SW 1271 (cell line): ENCODE data around the gene NACC1.
"Not testable (repeated sequence)": the region's sequence is repeated elsewhere in the genome, so short reads cannot be mapped to it uniquely, and the experiment has no call there.

Source experiments
- DNase-seq, 2 experiments: peaks; one replicate each; lab custom pipeline; 2025; lab: John Stamatoyannopoulos, UW

The NACC1 gene

DNA sequence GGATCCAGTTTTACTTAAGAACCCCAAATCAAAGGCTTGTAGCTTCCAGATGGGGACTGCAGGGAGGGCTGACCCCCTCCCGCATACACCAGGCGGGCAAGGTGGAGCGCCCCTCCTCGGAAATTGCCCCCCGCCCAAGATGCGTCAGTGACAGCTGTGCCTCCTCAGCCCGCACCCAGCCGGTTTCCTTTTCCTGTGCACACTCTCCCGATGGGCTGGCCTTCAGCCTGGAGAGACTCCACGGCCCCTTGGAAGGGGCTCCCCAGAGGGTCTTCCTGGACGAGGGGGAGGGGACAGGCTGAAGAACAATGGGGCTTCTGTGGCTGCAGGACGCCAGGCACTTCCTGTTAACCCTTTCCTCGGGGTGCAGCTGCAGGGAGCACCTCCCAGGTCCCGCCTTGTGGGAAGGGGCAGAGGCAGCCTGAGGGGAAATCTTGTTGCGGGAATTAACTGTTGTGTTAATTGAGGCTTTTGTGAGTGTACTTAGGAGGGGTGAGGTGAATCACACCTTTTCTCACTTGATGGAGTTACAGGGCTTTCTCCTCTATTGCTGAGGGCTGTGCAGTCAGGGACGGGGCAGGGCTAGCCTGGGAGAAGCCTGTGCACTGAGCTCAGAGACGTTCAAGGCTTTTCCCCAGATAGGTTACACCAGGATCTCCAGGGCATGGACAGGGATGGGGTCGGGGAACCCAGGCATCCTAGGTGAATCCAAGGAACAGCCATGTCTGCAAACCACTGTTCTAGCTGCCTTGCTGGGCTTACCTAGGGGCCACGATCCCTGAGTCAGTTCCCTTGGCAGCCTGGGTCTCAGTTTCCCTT, 46.5 kb downstream of the NACC1 start:
- DNase-seq = peak; percentile 64 to 80

DNA sequence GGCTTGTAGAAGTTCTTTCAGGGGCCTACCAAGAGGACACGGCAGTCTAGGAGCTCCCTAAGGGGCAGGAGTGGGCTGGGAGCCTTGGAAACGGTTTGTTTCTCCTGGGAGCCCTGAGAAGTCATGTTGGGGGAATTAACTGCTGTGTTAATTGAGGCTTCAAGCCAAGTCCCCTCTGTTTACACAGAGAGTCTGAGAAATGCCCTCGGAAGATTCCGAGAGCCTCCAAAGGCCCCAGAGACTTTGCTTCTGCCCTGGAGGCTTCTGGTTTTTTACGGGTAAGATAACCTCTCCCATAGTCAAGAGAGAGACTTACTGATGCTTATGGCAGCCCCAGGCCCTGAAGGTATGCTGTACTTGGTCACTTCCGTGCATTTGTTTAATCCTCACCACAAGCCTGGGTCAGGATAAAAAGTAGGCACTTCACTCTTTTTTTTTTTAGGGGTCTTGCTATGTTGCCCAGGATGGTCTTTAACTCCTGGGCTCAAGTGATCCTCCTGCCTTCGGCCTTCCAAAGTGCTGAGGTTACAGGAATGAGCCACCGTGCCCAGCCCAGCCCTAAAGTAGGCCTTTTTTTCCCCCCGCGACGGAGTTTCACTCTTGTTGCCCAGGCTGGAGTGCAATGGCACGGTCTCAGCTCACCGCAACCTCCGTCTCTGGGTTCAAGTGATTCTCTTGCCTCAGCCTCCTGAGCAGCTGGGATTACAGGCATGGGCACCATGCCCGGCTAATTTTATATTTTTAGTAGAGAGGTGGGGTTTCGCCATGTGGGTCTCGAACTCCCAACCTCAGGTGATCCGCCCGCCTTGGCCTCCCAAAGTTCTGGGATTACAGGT, 47.3 kb downstream of the NACC1 start:
- no peak for DNase-seq

DNA sequence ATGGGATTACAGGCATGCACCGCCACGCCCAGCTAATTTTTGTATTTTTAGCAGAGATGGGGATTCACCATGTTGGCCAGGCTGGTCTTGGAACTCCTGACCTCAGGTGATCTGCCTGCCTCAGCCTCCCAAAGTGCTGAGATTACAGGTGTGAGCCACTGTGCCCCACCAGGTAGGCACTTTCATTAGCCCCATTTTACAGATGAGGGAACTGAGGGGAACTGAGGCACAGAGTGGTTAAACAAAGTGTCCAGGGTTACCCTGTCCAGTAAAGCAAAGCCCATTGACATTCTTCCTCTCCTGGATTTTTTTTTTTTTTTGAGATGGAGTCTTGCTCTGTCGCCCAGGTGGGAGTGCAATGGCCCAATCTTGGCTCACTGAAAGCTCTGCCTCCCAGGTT, 48.1 kb downstream of the NACC1 start:
- not testable (repeated sequence) for DNase-seq

DNA sequence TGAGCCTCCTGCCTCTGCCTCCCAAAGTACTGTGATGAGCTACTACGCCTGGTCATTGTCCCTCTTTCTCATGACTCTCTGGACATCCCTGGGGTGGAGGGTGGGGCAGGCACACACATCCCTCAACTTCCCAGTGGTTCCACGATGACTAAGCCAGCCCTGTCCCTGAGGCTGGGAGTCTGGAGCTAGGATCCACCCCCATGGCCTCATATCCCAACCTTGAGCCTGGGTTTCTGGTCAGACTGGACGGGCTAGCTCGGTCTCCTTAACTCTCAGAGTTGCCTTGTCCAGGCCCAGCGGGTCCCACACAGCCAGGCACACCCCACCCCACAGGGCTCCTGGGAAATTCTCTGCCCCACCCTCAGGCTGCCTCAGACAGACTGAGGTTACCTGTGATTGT, 51.7 kb downstream of the NACC1 start:
- DNase-seq = peak; percentile 25 to 72

DNA sequence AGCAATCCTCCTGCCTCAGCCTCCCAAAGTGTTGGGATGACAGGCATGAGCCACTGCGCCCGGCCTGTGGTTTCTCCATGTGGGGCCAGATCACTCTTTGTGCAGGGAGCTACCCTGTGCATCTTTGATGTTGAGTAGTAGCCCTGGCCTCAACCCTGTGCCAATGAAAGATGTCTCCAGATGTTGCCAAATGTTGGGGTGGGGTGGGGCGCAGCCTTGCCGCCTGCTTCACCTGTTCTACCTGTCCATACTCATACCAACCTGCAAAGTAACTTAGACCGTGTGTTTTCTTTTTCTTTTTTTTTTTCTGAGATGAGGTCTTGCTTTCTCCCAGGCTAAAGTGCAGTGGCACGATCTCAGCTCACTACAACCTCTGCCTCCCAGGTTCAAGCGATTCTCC, 53.1 kb downstream of the NACC1 start:
- DNase-seq = no peak

DNA sequence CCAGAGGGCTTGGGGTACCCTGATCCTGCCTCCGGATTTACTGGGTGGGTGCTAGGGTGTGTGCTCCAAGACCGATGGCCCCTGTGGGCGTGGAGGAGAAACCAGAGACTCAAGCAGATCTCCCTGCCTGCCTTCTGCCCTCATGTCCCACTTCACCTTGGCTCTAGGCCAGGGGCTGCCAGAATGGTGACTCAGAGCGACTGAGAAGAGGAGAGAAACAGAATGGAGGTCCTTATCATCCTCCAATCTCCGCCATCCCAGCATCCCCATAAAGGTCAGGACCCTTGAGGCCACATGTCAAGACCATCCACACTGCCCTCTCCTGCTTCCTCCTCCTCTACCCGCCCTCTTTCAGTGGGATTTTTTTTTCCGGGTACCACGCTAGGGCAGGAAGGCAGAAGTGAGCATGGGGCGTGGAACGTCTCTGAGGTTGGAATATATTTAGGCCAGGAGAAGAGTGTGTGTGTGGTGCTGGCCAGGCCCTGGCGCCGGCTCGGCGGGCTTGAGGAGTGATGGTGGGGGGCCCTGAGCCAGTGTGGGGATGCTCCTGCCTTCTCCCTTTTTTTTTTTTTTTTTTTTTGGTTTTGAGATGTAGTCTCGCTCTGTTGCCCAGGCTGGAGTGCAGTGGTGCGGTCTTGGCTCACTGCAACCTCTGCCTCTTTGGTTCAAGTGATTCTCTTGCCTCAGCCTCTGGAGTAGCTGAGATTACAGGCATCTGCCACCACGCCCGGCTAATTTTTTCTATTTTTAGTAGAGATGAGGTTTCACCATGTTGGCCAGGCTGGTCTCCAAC, 54.5 kb downstream of the NACC1 start:
- DNase-seq = peak; percentile 69 to 81

DNA sequence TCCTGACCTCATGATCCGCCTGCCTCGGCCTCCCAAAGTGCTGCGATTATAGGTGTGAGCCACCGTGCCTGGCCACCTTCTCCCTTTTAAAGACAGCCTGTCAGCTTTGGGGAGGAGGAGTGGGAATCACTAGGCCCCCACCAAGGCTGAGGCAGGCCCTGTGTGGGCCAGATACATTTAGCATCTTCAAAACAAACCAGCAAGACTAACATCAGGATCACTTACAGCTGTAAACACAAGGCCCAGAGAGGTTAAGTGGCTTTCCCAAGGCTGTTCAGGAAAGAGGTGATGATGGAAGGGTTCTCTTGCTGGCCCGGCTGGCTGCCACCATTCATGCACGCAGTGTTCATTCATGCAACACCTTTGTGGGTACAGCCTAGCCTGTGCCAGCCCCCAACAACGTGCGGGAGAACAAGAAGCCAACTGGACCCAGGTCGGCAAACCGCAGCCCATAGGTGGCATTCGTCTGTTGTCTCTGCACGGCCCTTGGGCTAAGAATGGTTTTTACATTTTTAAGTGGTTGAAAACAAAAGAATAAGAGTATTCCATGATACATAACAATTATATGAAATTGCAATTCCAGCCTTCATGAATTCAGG, 55.2 kb downstream of the NACC1 start:
- no peak for DNase-seq

DNA sequence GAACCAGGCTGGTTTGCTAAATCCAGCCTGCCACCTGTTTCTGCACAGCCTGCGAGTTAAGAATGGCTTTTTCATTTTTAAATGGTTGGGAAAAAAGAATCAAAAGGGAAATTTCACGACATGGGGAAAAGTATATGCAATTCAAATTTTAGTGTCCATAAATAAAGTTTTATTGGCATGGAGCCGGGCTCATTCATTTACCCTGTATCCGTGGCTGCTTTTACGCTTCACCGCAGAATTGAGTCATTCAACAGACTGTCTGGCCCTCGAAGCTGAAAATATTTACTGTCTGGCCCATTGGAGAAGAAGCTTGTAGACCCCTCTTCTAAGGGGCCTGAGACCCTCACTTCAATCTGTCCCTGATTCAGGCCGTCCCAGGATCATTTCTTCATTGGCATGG, 58.3 kb downstream of the NACC1 start:
- DNase-seq = no peak

DNA sequence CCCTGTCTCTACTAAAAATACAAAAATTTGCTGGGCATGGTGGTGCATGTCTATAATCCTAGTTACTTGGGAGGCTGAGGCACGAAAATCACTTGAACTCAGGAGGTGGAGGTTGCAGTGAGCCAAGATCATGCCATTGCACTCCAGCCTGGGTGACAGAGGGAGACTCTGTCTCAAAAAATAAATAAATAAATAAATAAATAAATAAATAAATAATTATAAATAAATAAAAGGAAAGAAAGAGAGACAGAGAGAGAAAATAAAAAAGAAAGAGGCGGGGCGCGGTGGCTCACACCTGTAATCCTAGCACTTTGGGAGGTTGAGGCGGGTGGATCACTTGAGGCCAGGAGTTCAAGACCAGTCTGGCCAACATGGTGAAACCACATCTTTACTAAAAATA, 59.5 kb downstream of the NACC1 start:
- DNase-seq = not testable (repeated sequence)

DNA sequence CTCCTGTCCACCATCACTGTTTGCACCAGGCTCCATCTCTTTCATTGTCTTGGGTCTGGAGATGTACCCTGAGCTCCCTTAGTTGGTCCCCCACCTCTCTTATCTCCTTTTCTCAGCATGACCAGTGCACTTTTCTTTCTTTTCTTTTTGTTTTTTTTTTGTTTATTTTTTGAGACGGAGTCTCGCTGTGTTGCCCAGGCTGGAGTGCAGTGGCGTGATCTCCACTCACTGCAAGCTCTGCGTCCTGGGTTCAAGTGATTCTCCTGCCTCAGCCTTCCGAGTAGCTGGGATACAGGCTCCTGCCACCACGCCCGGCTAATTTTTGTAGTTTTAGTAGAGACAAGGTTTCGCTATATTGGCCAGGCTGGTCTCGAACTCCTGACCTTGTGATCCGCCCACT, 60.2 kb downstream of the NACC1 start:
- not testable (repeated sequence) for DNase-seq

DNA sequence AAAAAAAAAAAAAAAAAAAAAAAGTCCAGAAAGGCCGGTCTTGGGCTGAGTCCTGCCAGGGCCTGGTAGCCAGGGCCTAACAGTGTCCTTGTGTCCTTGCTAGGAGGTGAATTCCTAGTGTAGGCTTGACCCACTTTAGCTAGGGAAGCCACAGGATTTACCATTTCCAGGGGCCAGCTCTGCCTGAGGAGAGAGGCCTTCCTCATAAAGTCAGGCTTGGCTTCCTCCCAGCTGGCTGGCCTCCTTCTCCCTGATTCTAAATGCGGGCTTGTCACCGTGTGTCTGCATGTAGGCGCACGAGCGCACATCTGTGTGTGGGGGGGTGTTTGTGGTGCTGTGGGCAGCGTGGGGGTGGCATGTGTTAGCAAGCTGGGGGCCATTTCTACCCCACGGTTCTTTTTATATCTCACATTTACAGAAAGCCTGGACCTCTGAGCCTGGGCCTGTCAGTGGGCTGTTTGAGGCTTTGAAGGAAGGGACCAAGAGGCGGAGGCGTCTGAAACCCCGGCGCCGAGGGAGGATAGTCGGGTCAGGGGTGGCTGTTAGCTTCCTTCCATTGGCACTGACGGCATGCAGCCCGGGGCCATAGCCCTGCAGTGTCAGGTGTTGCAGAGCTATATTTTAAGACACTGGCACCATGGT, 63.8 kb downstream of the NACC1 start:
- DNase-seq = no peak

DNA sequence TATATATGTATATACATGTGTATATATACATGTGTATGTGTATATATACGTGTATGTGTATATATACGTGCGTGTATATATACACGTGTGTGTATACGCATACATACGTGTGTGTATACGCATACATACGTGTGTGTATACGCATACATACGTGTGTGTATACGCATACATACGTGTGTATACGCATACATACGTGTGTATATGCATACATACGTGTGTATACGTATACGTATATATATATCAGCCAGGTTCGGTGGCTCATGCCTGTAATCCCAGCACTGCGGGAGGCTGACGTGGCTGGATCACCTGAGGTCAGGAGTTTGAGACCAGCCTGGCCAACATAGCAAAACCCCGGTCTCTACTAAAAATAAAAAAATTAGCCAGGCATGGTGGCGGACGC, 66.9 kb downstream of the NACC1 start:
- DNase-seq = not testable (repeated sequence)

DNA sequence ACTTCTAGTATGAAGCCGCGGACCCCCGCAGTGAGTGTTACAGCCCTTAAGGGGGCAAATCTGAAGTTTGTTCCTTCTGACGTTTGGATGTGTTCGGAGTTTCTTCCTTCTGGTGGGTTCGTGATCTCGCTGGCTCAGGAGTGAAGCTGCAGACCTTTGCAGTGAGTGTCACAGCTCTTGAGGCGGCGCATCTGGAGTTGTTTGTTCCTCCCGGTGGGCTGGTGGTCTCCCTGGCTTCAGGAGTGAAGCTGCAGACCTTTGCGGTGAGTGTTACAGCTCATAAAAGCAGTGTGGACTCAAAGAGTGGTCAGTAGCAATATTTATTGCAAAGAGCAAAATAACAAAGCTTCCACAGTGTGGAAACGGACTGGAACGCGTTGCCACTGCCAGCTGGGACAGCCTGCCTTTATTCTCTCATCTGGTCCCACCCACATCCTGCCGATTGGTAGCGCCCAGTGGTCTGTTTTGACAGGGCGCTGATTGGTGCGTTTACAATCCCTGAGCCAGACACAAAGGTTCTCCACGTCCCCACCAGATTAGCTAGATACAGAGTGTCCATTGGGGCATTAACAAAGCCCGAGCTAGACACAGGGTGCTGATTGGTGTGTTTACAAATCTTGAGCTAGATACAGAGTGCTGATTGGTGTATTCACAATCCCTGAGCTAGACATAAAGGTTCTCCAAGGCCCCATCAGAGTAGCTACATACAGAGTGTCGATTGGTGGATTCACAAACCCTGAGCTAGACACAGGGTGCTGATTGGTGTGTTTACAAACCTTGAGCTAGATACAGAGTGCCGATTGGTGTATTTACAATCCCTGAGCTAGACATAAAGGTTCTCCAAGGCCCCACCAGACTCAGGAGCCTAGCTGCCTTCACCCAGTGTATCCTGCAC, 67.9 kb downstream of the NACC1 start:
- DNase-seq = not testable (repeated sequence)

DNA sequence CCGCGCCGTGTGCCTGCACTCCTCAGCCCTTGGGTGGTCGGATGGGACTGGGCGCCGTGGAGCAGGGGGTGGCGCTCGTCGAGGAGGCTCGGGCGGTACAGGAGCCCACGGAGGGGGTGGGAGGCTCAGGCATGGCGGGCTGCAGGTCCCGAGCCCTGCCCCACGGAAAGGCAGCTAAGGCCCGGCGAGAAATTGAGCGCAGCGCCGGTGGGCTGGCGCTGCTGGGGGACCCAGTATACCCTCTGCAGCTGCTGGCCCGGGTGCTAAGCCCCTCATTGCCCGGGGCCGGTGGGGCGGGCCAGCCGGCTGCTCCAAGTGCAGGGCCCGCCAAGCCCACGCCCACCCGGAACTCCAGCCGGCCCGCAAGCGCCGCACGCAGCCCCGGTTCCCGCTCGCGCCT, 68.6 kb downstream of the NACC1 start:
- not testable (repeated sequence) for DNase-seq

DNA sequence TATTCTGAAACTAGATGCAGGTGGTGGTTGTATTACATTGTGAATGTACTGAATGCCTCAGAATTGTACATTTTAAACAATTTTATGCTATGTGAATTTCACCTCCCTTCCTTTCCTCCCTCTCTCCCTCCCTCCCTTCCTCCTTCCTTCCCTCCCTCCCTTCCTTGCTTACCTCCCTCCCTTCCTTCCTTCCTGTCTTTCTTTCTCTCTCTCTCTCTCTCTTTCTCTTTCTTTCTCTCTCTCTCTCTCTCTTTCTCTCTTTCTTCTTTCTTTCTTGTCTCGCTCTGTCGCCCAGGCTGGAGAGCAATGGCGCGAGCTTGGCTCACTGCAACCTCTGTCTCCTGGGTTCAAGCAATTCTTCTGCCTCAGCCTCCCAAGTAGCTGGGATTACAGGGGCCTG, 69.4 kb downstream of the NACC1 start:
- DNase-seq = no peak

DNA sequence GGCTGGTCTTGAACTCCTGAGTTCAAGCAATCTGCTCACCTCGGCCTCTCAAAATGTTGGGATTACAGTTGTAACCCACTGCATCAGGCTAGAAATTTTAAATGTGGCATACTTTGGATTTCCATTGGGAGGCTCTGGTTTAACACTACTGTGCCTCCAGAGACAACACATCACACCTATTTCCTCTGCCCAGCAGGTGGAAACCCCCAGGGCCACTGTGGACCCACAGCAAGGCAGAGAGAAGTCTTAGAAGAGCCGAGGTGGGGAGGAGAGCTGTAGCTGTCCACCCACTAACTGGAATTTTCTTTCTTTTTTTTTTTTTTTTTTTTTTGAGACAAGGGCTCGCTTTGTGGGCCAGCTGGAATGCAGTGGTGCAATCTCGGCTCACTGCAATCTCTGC, 71.5 kb downstream of the NACC1 start:
- no peak for DNase-seq
